ENCODE measurements around the gene ACAA2.

- TF ChIP-seq, protein P1, sequence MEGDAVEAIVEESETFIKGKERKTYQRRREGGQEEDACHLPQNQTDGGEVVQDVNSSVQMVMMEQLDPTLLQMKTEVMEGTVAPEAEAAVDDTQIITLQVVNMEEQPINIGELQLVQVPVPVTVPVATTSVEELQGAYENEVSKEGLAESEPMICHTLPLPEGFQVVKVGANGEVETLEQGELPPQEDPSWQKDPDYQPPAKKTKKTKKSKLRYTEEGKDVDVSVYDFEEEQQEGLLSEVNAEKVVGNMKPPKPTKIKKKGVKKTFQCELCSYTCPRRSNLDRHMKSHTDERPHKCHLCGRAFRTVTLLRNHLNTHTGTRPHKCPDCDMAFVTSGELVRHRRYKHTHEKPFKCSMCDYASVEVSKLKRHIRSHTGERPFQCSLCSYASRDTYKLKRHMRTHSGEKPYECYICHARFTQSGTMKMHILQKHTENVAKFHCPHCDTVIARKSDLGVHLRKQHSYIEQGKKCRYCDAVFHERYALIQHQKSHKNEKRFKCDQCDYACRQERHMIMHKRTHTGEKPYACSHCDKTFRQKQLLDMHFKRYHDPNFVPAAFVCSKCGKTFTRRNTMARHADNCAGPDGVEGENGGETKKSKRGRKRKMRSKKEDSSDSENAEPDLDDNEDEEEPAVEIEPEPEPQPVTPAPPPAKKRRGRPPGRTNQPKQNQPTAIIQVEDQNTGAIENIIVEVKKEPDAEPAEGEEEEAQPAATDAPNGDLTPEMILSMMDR (IDR thresholded peaks at IDR 0.05): no peak
- no peak for TF ChIP-seq ZFX (IDR thresholded peaks at IDR 0.05; ENCODE audit: borderline replicate concordance)
Measured at GRCh38 chr18:49815927-49816326, 2.6 kb upstream of the ACAA2 start.

Data from 22Rv1 (cell line).